Astrocyte (in vitro differentiated cells and primary cell): Measurements from ENCODE around the gene CLMP.

Source experiments
- EZH2 ChIP-seq: IDR thresholded peaks from 2 replicates; pipeline ENCODE4 v1.6.1; 2012; ENCODE audit warnings: mild to moderate bottlenecking, low read length, inconsistent platforms; ENCODE audit not compliant: insufficient read depth
- TF ChIP-seq, protein P1 (sequence below): IDR thresholded peaks from 2 replicates; pipeline ENCODE4 v1.5.1; 2011; ENCODE audit warnings: low read depth, mild to moderate bottlenecking, inconsistent platforms, low read length, moderate library complexity; ENCODE audit not compliant: insufficient read depth

DNA sequence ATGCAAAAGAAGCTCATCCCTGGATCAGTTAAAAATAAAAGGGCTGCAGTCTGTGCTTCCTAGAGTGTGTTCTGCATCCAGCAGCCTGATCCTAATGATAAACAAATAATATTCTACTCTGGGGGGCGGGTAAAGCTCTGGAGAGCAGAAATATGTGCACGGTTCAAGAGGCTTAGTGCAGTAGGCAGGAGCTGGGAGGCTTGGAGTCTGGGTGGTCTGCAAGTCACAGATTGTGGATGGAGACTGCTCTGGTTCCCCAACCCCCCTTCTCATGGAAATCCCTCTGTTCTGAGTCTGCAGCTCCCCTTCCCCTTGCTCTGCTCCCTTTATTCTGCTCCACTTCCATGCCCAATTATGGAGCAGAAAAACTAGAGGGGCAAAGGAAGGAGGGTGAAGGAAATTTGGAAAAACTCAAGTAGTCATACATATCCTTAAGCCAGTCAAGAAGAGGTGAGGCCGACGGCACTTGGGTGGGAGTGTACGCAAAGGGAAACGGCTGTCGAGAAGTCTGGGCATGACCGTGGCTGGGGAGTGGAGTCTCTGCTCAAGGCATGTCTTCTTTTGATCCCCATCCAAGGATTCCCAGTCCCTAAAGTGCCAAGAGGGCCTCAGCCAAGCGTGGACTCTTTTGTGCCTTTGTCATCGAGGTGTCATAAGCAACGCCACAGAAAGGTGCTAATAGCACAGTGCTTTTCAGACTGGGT, 16.3 kb upstream of the CLMP start:
- TF ChIP-seq, protein P1, sequence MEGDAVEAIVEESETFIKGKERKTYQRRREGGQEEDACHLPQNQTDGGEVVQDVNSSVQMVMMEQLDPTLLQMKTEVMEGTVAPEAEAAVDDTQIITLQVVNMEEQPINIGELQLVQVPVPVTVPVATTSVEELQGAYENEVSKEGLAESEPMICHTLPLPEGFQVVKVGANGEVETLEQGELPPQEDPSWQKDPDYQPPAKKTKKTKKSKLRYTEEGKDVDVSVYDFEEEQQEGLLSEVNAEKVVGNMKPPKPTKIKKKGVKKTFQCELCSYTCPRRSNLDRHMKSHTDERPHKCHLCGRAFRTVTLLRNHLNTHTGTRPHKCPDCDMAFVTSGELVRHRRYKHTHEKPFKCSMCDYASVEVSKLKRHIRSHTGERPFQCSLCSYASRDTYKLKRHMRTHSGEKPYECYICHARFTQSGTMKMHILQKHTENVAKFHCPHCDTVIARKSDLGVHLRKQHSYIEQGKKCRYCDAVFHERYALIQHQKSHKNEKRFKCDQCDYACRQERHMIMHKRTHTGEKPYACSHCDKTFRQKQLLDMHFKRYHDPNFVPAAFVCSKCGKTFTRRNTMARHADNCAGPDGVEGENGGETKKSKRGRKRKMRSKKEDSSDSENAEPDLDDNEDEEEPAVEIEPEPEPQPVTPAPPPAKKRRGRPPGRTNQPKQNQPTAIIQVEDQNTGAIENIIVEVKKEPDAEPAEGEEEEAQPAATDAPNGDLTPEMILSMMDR: no peak
- no peak for TF ChIP-seq EZH2
